HepG2 (cell line): ENCODE results near the gene SCYL1. TPM values are rescaled to one million over a fixed set of nuclear protein-coding genes. Genes with fewer than 3 reads are reported as not detected.

Experiments used
- ARNT2 ChIP-seq: sonication (generic); formaldehyde crosslinking; IDR thresholded peaks from 2 replicates; pipeline ENCODE4 v1.8.0; 2022; ENCODE audit warnings: mild to moderate bottlenecking, low read depth, missing genetic modification reagents, moderate library complexity
- MIER3 ChIP-seq: IDR thresholded peaks from 2 replicates; pipeline ENCODE4 v1.6.1; 2016; ENCODE audit warnings: missing compliant biosample characterization, borderline replicate concordance
- NFYB ChIP-seq: sonication (generic); formaldehyde crosslinking; IDR thresholded peaks from 2 replicates; pipeline ENCODE4 v1.4.0; 2020; ENCODE audit warnings: missing genetic modification reagents
- SIN3B ChIP-seq: fragments of 150-350 bp; IDR thresholded peaks from 2 replicates; pipeline ENCODE4 v1.6.1; 2014; ENCODE audit warnings: low read length
- SIX1 ChIP-seq: sonication (generic); formaldehyde crosslinking; IDR thresholded peaks from 2 replicates; pipeline ENCODE4 v1.4.0; 2020; ENCODE audit warnings: missing genetic modification reagents, borderline replicate concordance
- TCF7L2 ChIP-seq: IDR thresholded peaks from 2 replicates; pipeline ENCODE4 v1.6.1; 2011; ENCODE audit warnings: mild to moderate bottlenecking, low read depth, low read length, moderate library complexity
- TEAD3 ChIP-seq: optimal IDR thresholded peaks from 2 replicates; pipeline ENCODE3; 2016; ENCODE audit warnings: borderline replicate concordance
- ZNF256 ChIP-seq: sonication (generic); formaldehyde crosslinking; conservative IDR thresholded peaks from 2 replicates; pipeline ENCODE4 v1.4.0; 2020; ENCODE audit warnings: missing genetic modification reagents
- ZNF547 ChIP-seq: sonication (generic); formaldehyde crosslinking; IDR thresholded peaks from 2 replicates; pipeline ENCODE4 v1.5.1; 2020; ENCODE audit warnings: mild to moderate bottlenecking, missing genetic modification reagents
- ZNF746 ChIP-seq: sonication (generic); formaldehyde crosslinking; IDR thresholded peaks from 2 replicates; pipeline ENCODE4 v1.8.0; 2022; ENCODE audit warnings: mild to moderate bottlenecking, missing genetic modification reagents
- polyA plus RNA-seq, 8 experiments: library from polyadenylated mRNA; depleted of rRNA in 3 of 8; stranded (reverse) in 7 of 8; unstranded in 1 of 8; fragments of >200 nt; fragmentation: Illumina TruSeq in 4 of 8; extraction: Trizol in 4 of 8; gene quantifications; 2 replicates each; pipeline versions ENCODE4 v1.2.1 to v1.2.3, GENCODE V29; 2011 to 2016; ENCODE audit warnings: low read depth in 4 of 8, missing spikeins in 1 of 8, mixed read lengths in 1 of 8; ENCODE audit not compliant: insufficient read depth in 1 of 8
- total RNA-seq, 5 experiments: library from RNA; depleted of rRNA; stranded (reverse); fragments of >200 nt; fragmentation: Illumina TruSeq; extraction: Trizol; gene quantifications; 2 replicates each; pipeline ENCODE4 v1.2.3, GENCODE V29; 2016; ENCODE audit warnings: low read depth in 1 of 5
- TF ChIP-seq, protein P1 (sequence below): sonication (generic); formaldehyde crosslinking; IDR thresholded peaks from 2 replicates; pipeline ENCODE4 v1.4.0; 2020; ENCODE audit warnings: mild to moderate bottlenecking, missing genetic modification reagents
- TF ChIP-seq, protein P2 (sequence below): sonication (generic); formaldehyde crosslinking; IDR thresholded peaks from 2 replicates; pipeline ENCODE4 v1.8.1; 2023; ENCODE audit warnings: mild to moderate bottlenecking, missing genetic modification reagents, borderline replicate concordance
- TF ChIP-seq, protein P3 (sequence below): sonication (generic); formaldehyde crosslinking; IDR thresholded peaks from 2 replicates; pipeline ENCODE4 v1.4.0; 2020; ENCODE audit warnings: missing genetic modification reagents
- TF ChIP-seq, protein P4 (sequence below): sonication (generic); formaldehyde crosslinking; IDR thresholded peaks from 2 replicates; pipeline ENCODE4 v1.5.0; 2020; ENCODE audit warnings: missing genetic modification reagents
- TF ChIP-seq, protein P5 (sequence below): sonication (generic); formaldehyde crosslinking; IDR thresholded peaks from 2 replicates; pipeline ENCODE4 v1.4.0; 2020; ENCODE audit warnings: low read depth, mild to moderate bottlenecking, missing genetic modification reagents

SCYL1 gene
- total and polyA plus RNA-seq, 2 of the 13 experiments (the other 11 are each of a cell fraction or from before 2014, with no cell fraction given) = 65.9 to 103 TPM

DNA sequence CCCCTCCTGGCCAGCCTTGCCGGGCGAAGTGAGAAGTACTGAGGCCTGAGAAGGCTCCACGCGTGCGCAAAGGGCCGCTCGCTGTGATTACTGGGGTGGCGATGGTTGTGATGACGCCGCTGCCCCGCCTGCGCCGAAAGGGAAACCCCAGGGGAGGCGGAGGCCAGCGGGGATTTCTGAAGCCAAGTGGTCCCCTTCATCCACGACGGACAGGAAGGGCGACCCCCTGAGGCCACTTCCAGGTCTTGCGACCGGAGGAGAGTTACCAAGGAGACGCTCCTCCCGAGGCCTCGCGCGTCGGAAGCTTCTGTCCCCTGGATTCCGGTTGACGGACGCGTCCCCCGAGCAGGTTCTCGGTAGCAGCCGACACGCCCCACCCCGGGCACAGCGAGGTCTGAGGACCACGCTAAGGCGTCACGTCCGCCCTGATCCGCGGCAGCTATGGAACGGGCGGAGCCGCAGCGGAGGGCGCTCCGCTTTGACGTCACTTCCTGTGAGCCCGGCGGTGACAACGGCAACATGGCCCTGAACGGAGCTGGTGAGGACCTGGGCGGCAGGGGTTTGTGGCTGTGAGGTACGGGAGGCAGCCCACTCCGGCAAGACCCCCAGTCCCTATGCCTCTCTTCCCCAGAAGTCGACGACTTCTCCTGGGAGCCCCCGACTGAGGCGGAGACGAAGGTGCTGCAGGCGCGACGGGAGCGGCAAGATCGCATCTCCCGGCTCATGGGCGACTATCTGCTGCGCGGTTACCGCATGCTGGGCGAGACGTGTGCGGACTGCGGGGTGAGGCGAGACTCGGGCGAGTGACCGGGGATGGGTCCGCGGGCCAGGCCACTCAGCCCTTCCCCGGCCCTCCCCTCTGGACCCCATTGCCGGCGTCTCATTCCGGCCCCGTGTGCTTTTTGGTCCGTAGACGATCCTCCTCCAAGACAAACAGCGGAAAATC, 45.4 kb downstream of the SCYL1 start, which contains the start of gene ZNRD2 (continued):
- TF ChIP-seq, protein P1, sequence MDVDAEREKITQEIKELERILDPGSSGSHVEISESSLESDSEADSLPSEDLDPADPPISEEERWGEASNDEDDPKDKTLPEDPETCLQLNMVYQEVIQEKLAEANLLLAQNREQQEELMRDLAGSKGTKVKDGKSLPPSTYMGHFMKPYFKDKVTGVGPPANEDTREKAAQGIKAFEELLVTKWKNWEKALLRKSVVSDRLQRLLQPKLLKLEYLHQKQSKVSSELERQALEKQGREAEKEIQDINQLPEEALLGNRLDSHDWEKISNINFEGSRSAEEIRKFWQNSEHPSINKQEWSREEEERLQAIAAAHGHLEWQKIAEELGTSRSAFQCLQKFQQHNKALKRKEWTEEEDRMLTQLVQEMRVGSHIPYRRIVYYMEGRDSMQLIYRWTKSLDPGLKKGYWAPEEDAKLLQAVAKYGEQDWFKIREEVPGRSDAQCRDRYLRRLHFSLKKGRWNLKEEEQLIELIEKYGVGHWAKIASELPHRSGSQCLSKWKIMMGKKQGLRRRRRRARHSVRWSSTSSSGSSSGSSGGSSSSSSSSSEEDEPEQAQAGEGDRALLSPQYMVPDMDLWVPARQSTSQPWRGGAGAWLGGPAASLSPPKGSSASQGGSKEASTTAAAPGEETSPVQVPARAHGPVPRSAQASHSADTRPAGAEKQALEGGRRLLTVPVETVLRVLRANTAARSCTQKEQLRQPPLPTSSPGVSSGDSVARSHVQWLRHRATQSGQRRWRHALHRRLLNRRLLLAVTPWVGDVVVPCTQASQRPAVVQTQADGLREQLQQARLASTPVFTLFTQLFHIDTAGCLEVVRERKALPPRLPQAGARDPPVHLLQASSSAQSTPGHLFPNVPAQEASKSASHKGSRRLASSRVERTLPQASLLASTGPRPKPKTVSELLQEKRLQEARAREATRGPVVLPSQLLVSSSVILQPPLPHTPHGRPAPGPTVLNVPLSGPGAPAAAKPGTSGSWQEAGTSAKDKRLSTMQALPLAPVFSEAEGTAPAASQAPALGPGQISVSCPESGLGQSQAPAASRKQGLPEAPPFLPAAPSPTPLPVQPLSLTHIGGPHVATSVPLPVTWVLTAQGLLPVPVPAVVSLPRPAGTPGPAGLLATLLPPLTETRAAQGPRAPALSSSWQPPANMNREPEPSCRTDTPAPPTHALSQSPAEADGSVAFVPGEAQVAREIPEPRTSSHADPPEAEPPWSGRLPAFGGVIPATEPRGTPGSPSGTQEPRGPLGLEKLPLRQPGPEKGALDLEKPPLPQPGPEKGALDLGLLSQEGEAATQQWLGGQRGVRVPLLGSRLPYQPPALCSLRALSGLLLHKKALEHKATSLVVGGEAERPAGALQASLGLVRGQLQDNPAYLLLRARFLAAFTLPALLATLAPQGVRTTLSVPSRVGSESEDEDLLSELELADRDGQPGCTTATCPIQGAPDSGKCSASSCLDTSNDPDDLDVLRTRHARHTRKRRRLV = no peak; the same call in none of the 2 replicates
- TF ChIP-seq ZNF547 = no peak; the same call in 1 of the 2 replicates
- TF ChIP-seq NFYB (CRISPR knock-in tag) = peak; percentile 65
- peak; percentile 71; the same call in 1 of the 2 replicates for TF ChIP-seq MIER3 (CRISPR knock-in tag)
- TF ChIP-seq, protein P2, sequence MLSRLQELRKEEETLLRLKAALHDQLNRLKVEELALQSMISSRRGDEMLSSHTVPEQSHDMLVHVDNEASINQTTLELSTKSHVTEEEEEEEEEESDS (CRISPR knock-in tag) = 0 out of 2 replicates have a peak, but pooled peaks have one; percentile 55
- TF ChIP-seq SIN3B = peak; percentile 96
- TF ChIP-seq, protein P3, sequence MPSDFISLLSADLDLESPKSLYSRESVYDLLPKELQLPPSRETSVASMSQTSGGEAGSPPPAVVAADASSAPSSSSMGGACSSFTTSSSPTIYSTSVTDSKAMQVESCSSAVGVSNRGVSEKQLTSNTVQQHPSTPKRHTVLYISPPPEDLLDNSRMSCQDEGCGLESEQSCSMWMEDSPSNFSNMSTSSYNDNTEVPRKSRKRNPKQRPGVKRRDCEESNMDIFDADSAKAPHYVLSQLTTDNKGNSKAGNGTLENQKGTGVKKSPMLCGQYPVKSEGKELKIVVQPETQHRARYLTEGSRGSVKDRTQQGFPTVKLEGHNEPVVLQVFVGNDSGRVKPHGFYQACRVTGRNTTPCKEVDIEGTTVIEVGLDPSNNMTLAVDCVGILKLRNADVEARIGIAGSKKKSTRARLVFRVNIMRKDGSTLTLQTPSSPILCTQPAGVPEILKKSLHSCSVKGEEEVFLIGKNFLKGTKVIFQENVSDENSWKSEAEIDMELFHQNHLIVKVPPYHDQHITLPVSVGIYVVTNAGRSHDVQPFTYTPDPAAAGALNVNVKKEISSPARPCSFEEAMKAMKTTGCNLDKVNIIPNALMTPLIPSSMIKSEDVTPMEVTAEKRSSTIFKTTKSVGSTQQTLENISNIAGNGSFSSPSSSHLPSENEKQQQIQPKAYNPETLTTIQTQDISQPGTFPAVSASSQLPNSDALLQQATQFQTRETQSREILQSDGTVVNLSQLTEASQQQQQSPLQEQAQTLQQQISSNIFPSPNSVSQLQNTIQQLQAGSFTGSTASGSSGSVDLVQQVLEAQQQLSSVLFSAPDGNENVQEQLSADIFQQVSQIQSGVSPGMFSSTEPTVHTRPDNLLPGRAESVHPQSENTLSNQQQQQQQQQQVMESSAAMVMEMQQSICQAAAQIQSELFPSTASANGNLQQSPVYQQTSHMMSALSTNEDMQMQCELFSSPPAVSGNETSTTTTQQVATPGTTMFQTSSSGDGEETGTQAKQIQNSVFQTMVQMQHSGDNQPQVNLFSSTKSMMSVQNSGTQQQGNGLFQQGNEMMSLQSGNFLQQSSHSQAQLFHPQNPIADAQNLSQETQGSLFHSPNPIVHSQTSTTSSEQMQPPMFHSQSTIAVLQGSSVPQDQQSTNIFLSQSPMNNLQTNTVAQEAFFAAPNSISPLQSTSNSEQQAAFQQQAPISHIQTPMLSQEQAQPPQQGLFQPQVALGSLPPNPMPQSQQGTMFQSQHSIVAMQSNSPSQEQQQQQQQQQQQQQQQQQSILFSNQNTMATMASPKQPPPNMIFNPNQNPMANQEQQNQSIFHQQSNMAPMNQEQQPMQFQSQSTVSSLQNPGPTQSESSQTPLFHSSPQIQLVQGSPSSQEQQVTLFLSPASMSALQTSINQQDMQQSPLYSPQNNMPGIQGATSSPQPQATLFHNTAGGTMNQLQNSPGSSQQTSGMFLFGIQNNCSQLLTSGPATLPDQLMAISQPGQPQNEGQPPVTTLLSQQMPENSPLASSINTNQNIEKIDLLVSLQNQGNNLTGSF (CRISPR knock-in tag) = no peak
- TF ChIP-seq, protein P4, sequence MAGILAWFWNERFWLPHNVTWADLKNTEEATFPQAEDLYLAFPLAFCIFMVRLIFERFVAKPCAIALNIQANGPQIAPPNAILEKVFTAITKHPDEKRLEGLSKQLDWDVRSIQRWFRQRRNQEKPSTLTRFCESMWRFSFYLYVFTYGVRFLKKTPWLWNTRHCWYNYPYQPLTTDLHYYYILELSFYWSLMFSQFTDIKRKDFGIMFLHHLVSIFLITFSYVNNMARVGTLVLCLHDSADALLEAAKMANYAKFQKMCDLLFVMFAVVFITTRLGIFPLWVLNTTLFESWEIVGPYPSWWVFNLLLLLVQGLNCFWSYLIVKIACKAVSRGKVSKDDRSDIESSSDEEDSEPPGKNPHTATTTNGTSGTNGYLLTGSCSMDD (CRISPR knock-in tag) = no peak
- TF ChIP-seq TEAD3 = peak; percentile 86
- TF ChIP-seq, protein P5, sequence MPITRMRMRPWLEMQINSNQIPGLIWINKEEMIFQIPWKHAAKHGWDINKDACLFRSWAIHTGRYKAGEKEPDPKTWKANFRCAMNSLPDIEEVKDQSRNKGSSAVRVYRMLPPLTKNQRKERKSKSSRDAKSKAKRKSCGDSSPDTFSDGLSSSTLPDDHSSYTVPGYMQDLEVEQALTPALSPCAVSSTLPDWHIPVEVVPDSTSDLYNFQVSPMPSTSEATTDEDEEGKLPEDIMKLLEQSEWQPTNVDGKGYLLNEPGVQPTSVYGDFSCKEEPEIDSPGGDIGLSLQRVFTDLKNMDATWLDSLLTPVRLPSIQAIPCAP (CRISPR knock-in tag) = no peak
- TF ChIP-seq ZNF256 (CRISPR knock-in tag) = no peak
- peak; percentile 21; the same call in 1 of the 2 replicates for TF ChIP-seq ARNT2 (CRISPR knock-in tag)
- no peak for TF ChIP-seq TCF7L2
- no peak for TF ChIP-seq SIX1 (CRISPR knock-in tag)
- TF ChIP-seq ZNF746 (CRISPR knock-in tag) = 0 out of 2 replicates have a peak, but pooled peaks have one; percentile 24
